GM19099 (cell line): ENCODE results near the gene PRKAR2B.

Source experiments
- POLR2A ChIP-seq: IDR thresholded peaks from 3 replicates; pipeline ENCODE4 v1.6.1; 2011; ENCODE audit warnings: low read depth; ENCODE audit not compliant: insufficient read length; ENCODE audit errors: extremely low read depth

The PRKAR2B gene

GRCh38 chr7:107147464-107148393 lies 103.2 kb downstream of the PRKAR2B start:
- no peak for TF ChIP-seq POLR2A

GRCh38 chr7:107148721-107149120 lies 104.2 kb downstream of the PRKAR2B start:
- TF ChIP-seq POLR2A = no peak

GRCh38 chr7:107149863-107150262 lies 105.4 kb downstream of the PRKAR2B start:
- TF ChIP-seq POLR2A = no peak

- no peak for TF ChIP-seq POLR2A
Observed at GRCh38 chr7:107150375-107151073, 106.0 kb downstream of the PRKAR2B start.

- no peak for TF ChIP-seq POLR2A
Observed at GRCh38 chr7:107151538-107151937, 107.0 kb downstream of the PRKAR2B start.

- TF ChIP-seq POLR2A = no peak
Observed at GRCh38 chr7:107152011-107152410, 107.5 kb downstream of the PRKAR2B start.

GRCh38 chr7:107154826-107155225 lies 110.3 kb downstream of the PRKAR2B start:
- TF ChIP-seq POLR2A = no peak

- TF ChIP-seq POLR2A = no peak
Observed at GRCh38 chr7:107157091-107157490, 112.6 kb downstream of the PRKAR2B start.

- no peak for TF ChIP-seq POLR2A
Observed at GRCh38 chr7:107158028-107158427, 113.5 kb downstream of the PRKAR2B start.

- TF ChIP-seq POLR2A = no peak
Observed at GRCh38 chr7:107160389-107160788, 115.9 kb downstream of the PRKAR2B start.

GRCh38 chr7:107161415-107161814 lies 116.9 kb downstream of the PRKAR2B start:
- TF ChIP-seq POLR2A = no peak

GRCh38 chr7:107162475-107162874 lies 118.0 kb downstream of the PRKAR2B start:
- TF ChIP-seq POLR2A = no peak

GRCh38 chr7:107164092-107164491 lies 119.6 kb downstream of the PRKAR2B start:
- TF ChIP-seq POLR2A = no peak

GRCh38 chr7:107165341-107165740 lies 120.8 kb downstream of the PRKAR2B start:
- TF ChIP-seq POLR2A = no peak

- no peak for TF ChIP-seq POLR2A
Observed at GRCh38 chr7:107166736-107167426, 122.4 kb downstream of the PRKAR2B start.
